GM18511 (cell line): ENCODE measurements around the gene ZFYVE16.
"Not testable (repeated sequence)": the region's sequence is repeated elsewhere in the genome, so short reads cannot be mapped to it uniquely, and the experiment has no call there.

Source experiments
- ATAC-seq: cut with Tn5 transposase; IDR thresholded peaks from one replicate; pipeline ENCODE4 v1.9.1; 2021; ENCODE audit warnings: mild to moderate bottlenecking, moderate library complexity; ENCODE audit not compliant: unreplicated experiment

The ZFYVE16 gene

GRCh38 chr5:80407735-80408483, at the start of gene ZFYVE16:
Gene ZFYVE16 (plus strand): TSS chr5:80408064. CDS start chr5:80434148, 26,084 bp downstream.
- ATAC-seq: peak; percentile 90

- no peak for ATAC-seq
These were observed 46.9 kb upstream of the ZFYVE16 start for GRCh38 chr5:80360914-80361444.

GRCh38 chr5:80364892-80365291, 43.0 kb upstream of the ZFYVE16 start:
- no peak for ATAC-seq

GRCh38 chr5:80368661-80369480, 39.0 kb upstream of the ZFYVE16 start:
- no peak for ATAC-seq

GRCh38 chr5:80369521-80369920, 38.3 kb upstream of the ZFYVE16 start:
- no peak for ATAC-seq

GRCh38 chr5:80370390-80370789, 37.5 kb upstream of the ZFYVE16 start:
- ATAC-seq: no peak

- no peak for ATAC-seq
These were observed 35.1 kb upstream of the ZFYVE16 start for GRCh38 chr5:80372780-80373179.

GRCh38 chr5:80374188-80374587, 33.7 kb upstream of the ZFYVE16 start:
- no peak for ATAC-seq

- ATAC-seq: no peak
These were observed 31.3 kb upstream of the ZFYVE16 start for GRCh38 chr5:80376557-80376956.

GRCh38 chr5:80382488-80382887, 25.4 kb upstream of the ZFYVE16 start:
- ATAC-seq: no peak

GRCh38 chr5:80387063-80387768, 20.6 kb upstream of the ZFYVE16 start:
- peak; percentile 55 for ATAC-seq

- no peak for ATAC-seq
These were observed 18.3 kb upstream of the ZFYVE16 start for GRCh38 chr5:80389580-80389979.

- ATAC-seq: not testable (repeated sequence)
These were observed 17.5 kb upstream of the ZFYVE16 start for GRCh38 chr5:80390413-80390812.

- ATAC-seq: not testable (repeated sequence)
These were observed 16.6 kb upstream of the ZFYVE16 start for GRCh38 chr5:80391267-80391666.

- peak; percentile 95 for ATAC-seq
These were observed 8.2 kb upstream of the ZFYVE16 start for GRCh38 chr5:80399526-80400239.

GRCh38 chr5:80400368-80400767, 7.5 kb upstream of the ZFYVE16 start:
- not testable (repeated sequence) for ATAC-seq

- no peak for ATAC-seq
These were observed 4.1 kb upstream of the ZFYVE16 start for GRCh38 chr5:80403782-80404181.

- peak; percentile 55 for ATAC-seq
These were observed 707 bp upstream of the ZFYVE16 start for GRCh38 chr5:80406980-80407734.

- no peak for ATAC-seq
These were observed 861 bp downstream of the ZFYVE16 start for GRCh38 chr5:80408484-80409366.
